ENCODE measurements around the gene PCDHGA1.
"Not testable (repeated sequence)": the region's sequence is repeated elsewhere in the genome, so short reads cannot be mapped to it uniquely, and the experiment has no call there.

Gene PCDHGA1

GRCh38 chr5:141383345-141383744 is 53.0 kb downstream of the PCDHGA1 start:
- no peak for DNase-seq

GRCh38 chr5:141384471-141385267 is 54.4 kb downstream of the PCDHGA1 start:
- DNase-seq = no peak

- not testable (repeated sequence) for DNase-seq
These were observed 57.4 kb downstream of the PCDHGA1 start, which contains the start of gene PCDHGB4 for GRCh38 chr5:141387557-141388311. Gene PCDHGB4, plus strand, starts transcription at chr5:141387698. Its CDS starts 187 bp downstream, at chr5:141387885.

- DNase-seq = no peak
These were observed 58.3 kb downstream of the PCDHGA1 start for GRCh38 chr5:141388661-141389060.

- DNase-seq = no peak
These were observed 59.1 kb downstream of the PCDHGA1 start for GRCh38 chr5:141389153-141390042.

GRCh38 chr5:141392429-141393198 is 62.3 kb downstream of the PCDHGA1 start, which contains the start of gene PCDHGA8:
Gene PCDHGA8, plus strand, starts transcription at chr5:141392633. Its CDS starts 181 bp downstream, at chr5:141392814.
- DNase-seq = no peak

GRCh38 chr5:141393267-141393666 is 63.0 kb downstream of the PCDHGA1 start:
- no peak for DNase-seq

GRCh38 chr5:141394401-141395187 is 64.3 kb downstream of the PCDHGA1 start:
- not testable (repeated sequence) for DNase-seq

- DNase-seq = not testable (repeated sequence)
These were observed 67.6 kb downstream of the PCDHGA1 start, which contains the start of gene PCDHGB5 for GRCh38 chr5:141397756-141398551. Gene PCDHGB5, plus strand, starts transcription at chr5:141397947. Its CDS starts 181 bp downstream, at chr5:141398128.

GRCh38 chr5:141398608-141399007 is 68.3 kb downstream of the PCDHGA1 start:
- no peak for DNase-seq

- no peak for DNase-seq
These were observed 69.4 kb downstream of the PCDHGA1 start for GRCh38 chr5:141399555-141400258.

- DNase-seq = no peak
These were observed 72.4 kb downstream of the PCDHGA1 start, which contains the start of gene PCDHGA9 for GRCh38 chr5:141402553-141403243. Gene PCDHGA9, plus strand, starts transcription at chr5:141402778. Its CDS starts 175 bp downstream, at chr5:141402953.

GRCh38 chr5:141403387-141403786 is 73.1 kb downstream of the PCDHGA1 start:
- DNase-seq = no peak

- DNase-seq = not testable (repeated sequence)
These were observed 77.6 kb downstream of the PCDHGA1 start, which contains the start of gene PCDHGB6 for GRCh38 chr5:141407790-141408505. Gene PCDHGB6, plus strand, starts transcription at chr5:141408021. Its CDS starts 182 bp downstream, at chr5:141408203.

GRCh38 chr5:141409598-141410306 is 79.4 kb downstream of the PCDHGA1 start:
- DNase-seq = no peak

- no peak for DNase-seq
These were observed 81.3 kb downstream of the PCDHGA1 start for GRCh38 chr5:141411575-141411974.
